ENCODE data around the gene TGFBR3.
"Not testable (repeated sequence)": the region's sequence is repeated elsewhere in the genome, so short reads cannot be mapped to it uniquely, and the experiment has no call there.

TGFBR3 gene

GRCh38 chr1:91846007-91846638 is 39.8 kb downstream of the TGFBR3 start:
- in situ Hi-C loops (cut with HindIII; ENCODE audit: low pct_ligation_motif_present, low sequenced_read_pairs): no loop called here
- TF ChIP-seq CTCF (IDR thresholded peaks at IDR 0.05; ENCODE audit: low read depth, low read length, missing control alignments): no peak

GRCh38 chr1:91844862-91845528 is 41.0 kb downstream of the TGFBR3 start:
- peak; percentile 74 for DNase-seq
- Histone ChIP-seq H3K27me3 (replicated peaks) (no peaks in the 10 kb centered on the region), H3K36me3 (replicated peaks) (no peaks in the 10 kb centered on the region), H3K27ac (no peak overlapping the region), H3K4me3 (ENCODE audit: low read depth, low read length) (no peak overlapping the region)
- no peak for TF ChIP-seq CTCF (IDR thresholded peaks at IDR 0.05; ENCODE audit: low read depth, low read length, missing control alignments)
- in situ Hi-C loops (cut with HindIII; ENCODE audit: low pct_ligation_motif_present, low sequenced_read_pairs): no loop called here

More at GRCh38 chr1:91846007-91846638, 39.8 kb downstream of the TGFBR3 start:
- H3K36me3 ChIP-seq (replicated peaks): no peaks in the 10 kb centered on the region
- H3K4me3 ChIP-seq (ENCODE audit: low read depth, low read length): no peak overlapping the region
- DNase-seq: no peak
- H3K27me3 ChIP-seq (replicated peaks): no peaks in the 10 kb centered on the region
- H3K27ac ChIP-seq: no peak overlapping the region

GRCh38 chr1:91843843-91844242 is 42.1 kb downstream of the TGFBR3 start:
- Histone ChIP-seq H3K27me3 (replicated peaks) (no peaks in the 10 kb centered on the region), H3K36me3 (replicated peaks) (no peaks in the 10 kb centered on the region), H3K27ac (no peak overlapping the region), H3K4me3 (ENCODE audit: low read depth, low read length) (no peak overlapping the region)
- in situ Hi-C loops (cut with HindIII; ENCODE audit: low pct_ligation_motif_present, low sequenced_read_pairs): no loop called here
- DNase-seq: no peak
- no peak for TF ChIP-seq CTCF (IDR thresholded peaks at IDR 0.05; ENCODE audit: low read depth, low read length, missing control alignments)

GRCh38 chr1:91842563-91842962 is 43.4 kb downstream of the TGFBR3 start:
- H3K27me3 ChIP-seq (replicated peaks): no peaks in the 10 kb centered on the region
- no peaks in the 10 kb centered on the region for H3K36me3 ChIP-seq (replicated peaks)
- DNase-seq: no peak
- in situ Hi-C loops (cut with HindIII; ENCODE audit: low pct_ligation_motif_present, low sequenced_read_pairs): no loop called here
- no peak overlapping the region for H3K27ac ChIP-seq
- TF ChIP-seq CTCF (IDR thresholded peaks at IDR 0.05; ENCODE audit: low read depth, low read length, missing control alignments): no peak
- no peak overlapping the region for H3K4me3 ChIP-seq (ENCODE audit: low read depth, low read length)

GRCh38 chr1:91842056-91842455 is 43.9 kb downstream of the TGFBR3 start:
- Histone ChIP-seq H3K27ac (no peak overlapping the region), H3K36me3 (replicated peaks) (no peaks in the 10 kb centered on the region), H3K4me3 (ENCODE audit: low read depth, low read length) (no peak overlapping the region), H3K27me3 (replicated peaks) (no peaks in the 10 kb centered on the region)
- in situ Hi-C loops (cut with HindIII; ENCODE audit: low pct_ligation_motif_present, low sequenced_read_pairs): no loop called here
- no peak for TF ChIP-seq CTCF (IDR thresholded peaks at IDR 0.05; ENCODE audit: low read depth, low read length, missing control alignments)
- DNase-seq: no peak

- H3K4me3 ChIP-seq (ENCODE audit: low read depth, low read length); in situ Hi-C loops (cut with HindIII; ENCODE audit: low pct_ligation_motif_present, low sequenced_read_pairs); H3K36me3 ChIP-seq (replicated peaks); DNase-seq; H3K27me3 ChIP-seq (replicated peaks); H3K27ac ChIP-seq: not testable (repeated sequence)
Measured at GRCh38 chr1:91840276-91840675, 45.7 kb downstream of the TGFBR3 start.
